Measurements from ENCODE around the gene SRGAP3. TPM values are rescaled to one million over a fixed set of nuclear protein-coding genes. Genes with fewer than 3 reads are reported as not detected.

Gene SRGAP3
- total and polyA plus RNA-seq, 3 experiments from 2014 or later: 0.84 to 2.1 (median 1.1) TPM

DNA sequence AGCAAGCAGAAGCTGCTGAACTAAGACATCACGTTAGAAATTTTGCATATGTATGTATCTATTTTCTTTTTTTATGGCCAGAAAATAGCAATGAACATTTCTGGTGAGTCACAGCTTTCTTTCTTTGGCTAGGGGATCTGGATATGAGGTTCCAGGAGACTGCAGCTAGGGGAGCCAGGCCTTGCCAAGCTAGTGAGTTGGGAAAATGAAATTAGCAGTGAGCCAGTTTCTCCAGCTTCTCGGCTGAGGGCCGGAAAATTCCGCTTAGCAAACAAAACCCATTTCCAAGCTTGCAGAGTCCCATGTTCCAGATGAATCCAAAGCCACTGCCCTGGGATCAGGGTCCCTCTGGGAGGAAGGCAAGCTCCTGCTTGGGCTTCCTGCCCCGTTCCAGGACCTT is 137.6 kb downstream of the SRGAP3 start:
- H3K27ac ChIP-seq (ENCODE audit: low read depth, low read length): no peak overlapping the region
- no peaks in the 10 kb centered on the region for H3K27me3 ChIP-seq (ENCODE audit: insufficient read depth, low read length, poor library complexity, severe bottlenecking)
- H3K4me3 ChIP-seq (ENCODE audit: low read length): no peak overlapping the region
- Mint-ChIP-seq H3K27ac (no peak overlapping the region), H3K4me3 (no peak overlapping the region), H3K36me3 (peaks cover 0 to 4% (median 0%) of the 10 kb centered on the region in 3 donors), H3K9me3 (peaks cover 0 to 2% (median 0%) of the 10 kb centered on the region in 5 donors), H3K4me1 (no peaks in the 10 kb centered on the region), H3K27me3 (peaks cover 0 to 4% of the 10 kb centered on the region in 2 donors)
- ChIA-PET POLR2A (no interaction called here), CTCF (no interaction called here)
- H3K36me3 ChIP-seq (ENCODE audit: insufficient read depth, low read length): no peaks in the 10 kb centered on the region
- H3K4me1 ChIP-seq (ENCODE audit: insufficient read depth, low read length): no peaks in the 10 kb centered on the region
- no peaks in the 10 kb centered on the region for H3K9me3 ChIP-seq (ENCODE audit: low read length)
- no peak for DNase-seq

DNA sequence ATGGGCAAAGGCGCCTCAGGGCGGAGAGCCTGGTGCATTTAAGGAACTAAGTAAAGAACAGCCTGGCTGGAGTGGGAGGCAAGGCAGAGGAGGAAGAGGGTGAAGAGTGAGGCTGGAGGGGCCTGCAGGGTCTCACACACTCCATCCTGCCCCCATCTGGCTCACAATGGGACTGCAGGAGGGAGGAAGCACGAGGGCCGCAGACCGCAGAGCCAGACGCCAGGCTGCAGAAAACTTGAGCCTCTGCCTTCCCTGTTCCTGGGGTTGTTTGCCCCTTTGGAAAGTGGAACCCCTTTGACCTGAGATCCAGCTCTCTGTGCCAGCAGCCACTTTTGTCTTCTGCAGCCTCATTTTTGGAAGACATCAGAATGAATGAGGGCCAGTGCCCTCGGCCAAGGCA is 138.0 kb downstream of the SRGAP3 start:
- H3K36me3 Mint-ChIP-seq: peaks cover 0 to 4% (median 0%) of the 10 kb centered on the region in 3 donors
- Histone ChIP-seq H3K9me3 (ENCODE audit: low read length) (no peaks in the 10 kb centered on the region), H3K27ac (ENCODE audit: low read depth, low read length) (no peak overlapping the region), H3K36me3 (ENCODE audit: insufficient read depth, low read length) (no peaks in the 10 kb centered on the region), H3K4me3 (ENCODE audit: low read length) (no peak overlapping the region), H3K27me3 (ENCODE audit: insufficient read depth, low read length, poor library complexity, severe bottlenecking) (no peaks in the 10 kb centered on the region), H3K4me1 (ENCODE audit: insufficient read depth, low read length) (no peaks in the 10 kb centered on the region)
- CTCF ChIA-PET: no interaction called here
- no peak overlapping the region for H3K4me3 Mint-ChIP-seq
- POLR2A ChIA-PET: no interaction called here
- H3K9me3 Mint-ChIP-seq: peaks cover 0 to 2% (median 0%) of the 10 kb centered on the region in 5 donors
- no peak overlapping the region for H3K27ac Mint-ChIP-seq
- peaks cover 0 to 4% of the 10 kb centered on the region in 2 donors for H3K27me3 Mint-ChIP-seq
- no peaks in the 10 kb centered on the region for H3K4me1 Mint-ChIP-seq
- no peak for DNase-seq

DNA sequence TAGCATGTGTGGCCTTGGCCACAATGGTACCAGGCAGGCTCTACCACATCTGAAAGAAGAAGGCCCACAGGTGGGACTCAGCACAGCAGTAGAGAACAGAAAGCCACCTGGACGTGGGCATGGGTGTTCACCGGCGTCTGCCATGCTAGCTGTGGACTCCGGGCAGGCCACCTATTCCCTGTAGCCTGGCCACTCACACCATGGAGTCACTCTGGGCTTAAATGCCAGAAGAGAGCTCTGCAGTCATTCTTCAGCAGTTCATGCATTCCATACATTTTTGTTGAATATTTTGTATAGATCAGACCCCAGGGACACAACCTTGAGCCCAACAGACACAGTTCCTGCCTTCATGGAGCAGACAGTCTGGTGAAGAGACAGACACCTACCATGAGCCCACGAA is 138.6 kb downstream of the SRGAP3 start:
- CTCF ChIA-PET: no interaction called here
- H3K4me3 Mint-ChIP-seq: no peak overlapping the region
- no peak overlapping the region for H3K4me3 ChIP-seq (ENCODE audit: low read length)
- no peaks in the 10 kb centered on the region for H3K36me3 ChIP-seq (ENCODE audit: insufficient read depth, low read length)
- DNase-seq: no peak
- H3K27me3 Mint-ChIP-seq: peaks cover 0 to 4% of the 10 kb centered on the region in 2 donors
- H3K36me3 Mint-ChIP-seq: peaks cover 0 to 4% (median 0%) of the 10 kb centered on the region in 3 donors
- H3K4me1 ChIP-seq (ENCODE audit: insufficient read depth, low read length): no peaks in the 10 kb centered on the region
- peaks cover 0 to 2% (median 0%) of the 10 kb centered on the region in 5 donors for H3K9me3 Mint-ChIP-seq
- no peak overlapping the region for H3K27ac ChIP-seq (ENCODE audit: low read depth, low read length)
- POLR2A ChIA-PET: no interaction called here
- H3K27me3 ChIP-seq (ENCODE audit: insufficient read depth, low read length, poor library complexity, severe bottlenecking): no peaks in the 10 kb centered on the region
- H3K4me1 Mint-ChIP-seq: no peaks in the 10 kb centered on the region
- H3K27ac Mint-ChIP-seq: no peak overlapping the region
- no peaks in the 10 kb centered on the region for H3K9me3 ChIP-seq (ENCODE audit: low read length)

DNA sequence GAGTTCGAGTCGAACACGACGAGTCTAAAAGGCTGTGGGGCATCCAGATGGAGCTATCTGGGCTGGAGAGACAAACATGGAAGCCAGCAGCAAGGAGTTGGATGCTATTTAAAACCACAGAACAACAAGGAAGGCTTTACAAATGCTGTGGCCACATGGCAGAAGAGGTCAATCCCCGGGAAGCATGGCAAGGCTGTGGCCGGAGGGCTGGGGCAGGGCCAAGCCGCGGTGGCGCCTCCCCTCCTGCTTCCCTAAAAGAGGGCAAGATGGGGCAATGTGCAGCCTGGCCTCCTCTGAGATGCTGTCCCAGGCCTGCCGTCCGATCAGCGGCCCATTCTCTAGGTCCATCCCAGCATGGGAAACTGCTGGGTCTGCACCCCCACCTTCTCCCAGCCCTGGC is 139.1 kb downstream of the SRGAP3 start:
- POLR2A ChIA-PET: no interaction called here
- no peaks in the 10 kb centered on the region for H3K4me1 Mint-ChIP-seq
- Histone ChIP-seq H3K27ac (ENCODE audit: low read depth, low read length) (no peak overlapping the region), H3K9me3 (ENCODE audit: low read length) (no peaks in the 10 kb centered on the region), H3K4me3 (ENCODE audit: low read length) (no peak overlapping the region), H3K36me3 (ENCODE audit: insufficient read depth, low read length) (no peaks in the 10 kb centered on the region), H3K27me3 (ENCODE audit: insufficient read depth, low read length, poor library complexity, severe bottlenecking) (no peaks in the 10 kb centered on the region), H3K4me1 (ENCODE audit: insufficient read depth, low read length) (no peaks in the 10 kb centered on the region)
- peaks cover 0 to 4% (median 0%) of the 10 kb centered on the region in 3 donors for H3K36me3 Mint-ChIP-seq
- CTCF ChIA-PET: no interaction called here
- H3K27me3 Mint-ChIP-seq: peaks cover 0 to 4% of the 10 kb centered on the region in 2 donors
- H3K4me3 Mint-ChIP-seq: no peak overlapping the region
- peaks cover 0 to 2% (median 0%) of the 10 kb centered on the region in 5 donors for H3K9me3 Mint-ChIP-seq
- H3K27ac Mint-ChIP-seq: no peak overlapping the region
- DNase-seq: no peak

DNA sequence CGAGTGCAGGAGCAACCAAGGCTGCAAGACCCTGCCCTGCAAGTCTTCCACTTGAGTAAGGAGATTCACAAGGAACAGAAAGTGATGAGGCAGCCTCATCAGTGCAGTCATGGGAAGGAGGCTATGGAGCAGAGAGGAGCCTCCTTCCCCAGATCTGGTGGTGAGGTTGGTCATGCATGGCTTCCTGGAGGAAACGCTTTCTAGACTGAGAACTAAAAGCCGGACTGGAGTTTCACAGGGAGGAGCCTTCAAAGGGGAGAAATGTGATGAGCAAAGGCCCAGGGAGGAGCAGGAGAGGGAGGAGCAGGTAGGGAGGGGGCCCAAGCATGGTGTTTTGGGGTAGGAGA is 139.9 kb downstream of the SRGAP3 start:
- CTCF ChIA-PET: no interaction called here
- POLR2A ChIA-PET: no interaction called here
- Mint-ChIP-seq H3K27ac (no peak overlapping the region), H3K36me3 (peaks cover 0 to 4% (median 0%) of the 10 kb centered on the region in 3 donors), H3K4me1 (no peaks in the 10 kb centered on the region), H3K9me3 (peaks cover 0 to 2% (median 0%) of the 10 kb centered on the region in 5 donors), H3K4me3 (no peak overlapping the region), H3K27me3 (peaks cover 0 to 4% of the 10 kb centered on the region in 2 donors)
- H3K4me1 ChIP-seq (ENCODE audit: insufficient read depth, low read length): no peaks in the 10 kb centered on the region
- H3K36me3 ChIP-seq (ENCODE audit: insufficient read depth, low read length): no peaks in the 10 kb centered on the region
- H3K4me3 ChIP-seq (ENCODE audit: low read length): no peak overlapping the region
- no peaks in the 10 kb centered on the region for H3K9me3 ChIP-seq (ENCODE audit: low read length)
- DNase-seq: no peak
- H3K27ac ChIP-seq (ENCODE audit: low read depth, low read length): no peak overlapping the region
- H3K27me3 ChIP-seq (ENCODE audit: insufficient read depth, low read length, poor library complexity, severe bottlenecking): no peaks in the 10 kb centered on the region

DNA sequence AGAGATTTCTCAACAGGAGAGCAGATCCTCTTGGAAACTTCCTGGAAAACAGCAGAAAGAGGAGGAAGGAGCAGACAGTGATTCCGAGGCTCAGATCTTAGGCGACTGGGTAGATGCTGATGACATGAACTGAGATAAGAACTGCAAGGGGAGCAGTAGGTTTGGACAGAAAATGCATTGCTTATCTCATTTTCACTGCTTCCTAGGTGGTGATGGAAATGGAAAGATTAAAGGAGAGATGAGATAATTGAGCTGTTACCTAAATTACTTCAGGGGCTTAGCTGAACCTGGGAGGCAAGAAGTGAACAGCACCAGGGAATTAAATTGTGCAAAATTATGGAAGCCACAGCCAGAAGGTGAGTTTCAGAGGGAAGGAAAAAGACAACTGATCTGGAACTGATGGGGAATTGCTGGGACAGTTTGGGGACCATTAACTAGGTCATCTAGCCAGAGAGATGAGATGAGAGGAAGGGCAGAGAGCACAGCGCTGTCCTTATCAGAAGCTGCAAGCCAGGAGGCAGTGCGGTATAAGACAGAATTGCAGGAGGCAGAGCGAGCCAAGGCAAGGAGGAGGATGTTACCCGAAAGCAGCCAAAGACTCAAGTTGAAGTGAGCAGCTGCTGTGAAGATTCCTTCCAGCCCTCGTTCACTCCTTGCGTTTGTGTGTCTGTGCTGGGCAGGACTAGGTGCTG is 140.4 kb downstream of the SRGAP3 start:
- H3K9me3 ChIP-seq (ENCODE audit: low read length): no peaks in the 10 kb centered on the region
- Mint-ChIP-seq H3K27me3 (peaks cover 0 to 4% of the 10 kb centered on the region in 2 donors), H3K36me3 (peaks cover 0 to 4% (median 0%) of the 10 kb centered on the region in 3 donors), H3K4me1 (no peaks in the 10 kb centered on the region), H3K4me3 (no peak overlapping the region), H3K27ac (peak overlapping the region in 2 of 8 donors; percentile 2 to 31), H3K9me3 (peaks cover 0 to 2% (median 0%) of the 10 kb centered on the region in 5 donors)
- H3K4me3 ChIP-seq (ENCODE audit: low read length): no peak overlapping the region
- no peaks in the 10 kb centered on the region for H3K4me1 ChIP-seq (ENCODE audit: insufficient read depth, low read length)
- ChIA-PET POLR2A (no interaction called here), CTCF (no interaction called here)
- no peaks in the 10 kb centered on the region for H3K27me3 ChIP-seq (ENCODE audit: insufficient read depth, low read length, poor library complexity, severe bottlenecking)
- no peaks in the 10 kb centered on the region for H3K36me3 ChIP-seq (ENCODE audit: insufficient read depth, low read length)
- H3K27ac ChIP-seq (ENCODE audit: low read depth, low read length): no peak overlapping the region
- no peak for DNase-seq

DNA sequence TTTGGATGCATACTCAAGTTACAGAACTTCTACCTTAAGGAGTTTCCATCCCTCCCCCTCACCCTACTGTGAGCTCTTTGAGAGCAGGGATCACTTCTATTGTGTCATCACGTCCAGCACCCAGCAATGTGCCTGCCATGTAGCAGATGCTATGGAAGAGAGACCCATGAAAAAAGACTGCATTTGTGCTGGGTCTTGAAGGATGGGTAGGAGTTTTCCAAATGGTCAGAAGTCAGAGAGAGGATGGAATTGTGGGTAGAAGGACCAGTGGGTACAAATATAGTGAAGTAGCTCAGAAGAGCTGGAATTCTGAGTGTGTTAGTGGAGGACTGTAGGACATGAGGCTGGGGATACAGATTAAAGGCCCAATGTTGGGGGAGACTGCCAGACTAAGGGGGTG is 141.7 kb downstream of the SRGAP3 start:
- H3K27me3 Mint-ChIP-seq: peaks cover 0 to 4% of the 10 kb centered on the region in 2 donors

DNA sequence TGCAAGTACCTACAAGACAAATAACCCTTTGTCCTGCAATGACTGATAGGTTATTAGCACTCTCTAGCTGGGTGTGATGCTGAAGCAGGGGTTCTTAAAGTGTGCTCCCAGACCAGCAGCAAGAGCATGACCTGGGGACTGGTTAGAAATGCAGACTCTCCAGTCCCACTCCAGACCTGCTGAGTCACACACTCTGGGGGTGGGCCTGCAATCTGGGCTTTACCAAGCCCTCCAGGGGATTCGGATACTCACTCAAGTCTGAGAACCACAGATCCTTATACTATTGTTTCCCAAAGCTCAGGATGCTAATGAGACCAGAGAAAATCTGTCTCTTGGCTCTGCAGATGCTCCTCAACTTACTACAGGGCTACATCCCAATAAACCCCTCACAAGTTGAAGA is 144.0 kb downstream of the SRGAP3 start:
- H3K4me3 ChIP-seq (ENCODE audit: low read length): no peak overlapping the region
- no peak overlapping the region for H3K4me3 Mint-ChIP-seq
- ChIA-PET CTCF (no interaction called here), POLR2A (no interaction called here)
- H3K27me3 Mint-ChIP-seq: peaks cover 4% of the 10 kb centered on the region in 2 donors
- no peak for DNase-seq
- no peak overlapping the region for H3K27ac ChIP-seq (ENCODE audit: low read depth, low read length)
- no peaks in the 10 kb centered on the region for H3K4me1 Mint-ChIP-seq
- H3K27me3 ChIP-seq (ENCODE audit: insufficient read depth, low read length, poor library complexity, severe bottlenecking): no peaks in the 10 kb centered on the region
- H3K9me3 ChIP-seq (ENCODE audit: low read length): no peaks in the 10 kb centered on the region
- no peaks in the 10 kb centered on the region for H3K4me1 ChIP-seq (ENCODE audit: insufficient read depth, low read length)
- no peaks in the 10 kb centered on the region for H3K36me3 ChIP-seq (ENCODE audit: insufficient read depth, low read length)
- no peak overlapping the region for H3K27ac Mint-ChIP-seq
- no peaks in the 10 kb centered on the region for H3K36me3 Mint-ChIP-seq
- H3K9me3 Mint-ChIP-seq: peaks cover 0 to 2% (median 0%) of the 10 kb centered on the region in 5 donors

More for the DNA sequence above, 141.7 kb downstream of the SRGAP3 start:
- Mint-ChIP-seq H3K9me3 (peaks cover 0 to 2% (median 0%) of the 10 kb centered on the region in 5 donors), H3K4me1 (no peaks in the 10 kb centered on the region), H3K4me3 (no peak overlapping the region), H3K27ac (no peak overlapping the region), H3K36me3 (peaks cover 0 to 2% (median 0%) of the 10 kb centered on the region in 3 donors)
- CTCF ChIA-PET: no interaction called here
- Histone ChIP-seq H3K27me3 (ENCODE audit: insufficient read depth, low read length, poor library complexity, severe bottlenecking) (no peaks in the 10 kb centered on the region), H3K4me1 (ENCODE audit: insufficient read depth, low read length) (no peaks in the 10 kb centered on the region), H3K27ac (ENCODE audit: low read depth, low read length) (no peak overlapping the region), H3K36me3 (ENCODE audit: insufficient read depth, low read length) (no peaks in the 10 kb centered on the region), H3K4me3 (ENCODE audit: low read length) (no peak overlapping the region), H3K9me3 (ENCODE audit: low read length) (no peaks in the 10 kb centered on the region)
- POLR2A ChIA-PET: no interaction called here
- no peak for DNase-seq

Data from CD8-positive, alpha-beta memory T cell (primary cell).